ENCODE results near the gene WNT3A. TPM values are rescaled to one million over a fixed set of nuclear protein-coding genes. Genes with fewer than 3 reads are reported as not detected.

WNT3A gene
- total and polyA plus RNA-seq, 9 of the 15 experiments (the other 6 are each of a cell fraction or from before 2014, with no cell fraction given): not detected

DNA sequence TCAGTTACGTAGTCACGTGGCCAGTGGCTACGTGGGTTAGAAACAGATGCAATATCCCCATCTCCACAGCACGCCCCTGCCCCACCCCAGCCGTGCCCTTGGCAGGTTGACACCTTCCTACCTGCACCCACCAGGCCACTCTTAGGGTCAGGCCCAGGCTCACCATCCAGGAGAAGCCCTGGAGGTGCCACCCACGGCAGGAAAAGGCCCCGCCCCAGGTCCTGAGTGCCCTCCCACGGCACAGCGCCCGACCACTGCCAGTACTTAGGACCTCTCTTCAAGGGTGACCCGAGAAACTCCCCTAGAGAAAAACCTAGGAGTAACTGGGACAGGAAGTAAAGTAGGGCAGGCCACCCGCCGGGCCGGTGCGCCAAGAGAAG is 94.8 kb downstream of the WNT3A start:
- peaks cover 51% of the 10 kb centered on the region for H3K79me2 ChIP-seq (ENCODE audit: control insufficient read depth, insufficient read depth, low read length)
- no peak for ATAC-seq
- no TSS peak for BruUV-seq (replicated peaks)
- H3K4me1 ChIP-seq (replicated peaks in 1 of 2; ENCODE audit: control insufficient read depth in 2 of 2, insufficient read depth in 2 of 2, low read length in 2 of 2): peaks cover 15 to 62% of the 10 kb centered on the region in 2 experiments
- DNase-seq (ENCODE audit: extremely low read depth in 1 of 4, low spot score in 3 of 4): peak in 2 of 4 experiments; percentile 30 to 32
- TF ChIP-seq, protein P1, sequence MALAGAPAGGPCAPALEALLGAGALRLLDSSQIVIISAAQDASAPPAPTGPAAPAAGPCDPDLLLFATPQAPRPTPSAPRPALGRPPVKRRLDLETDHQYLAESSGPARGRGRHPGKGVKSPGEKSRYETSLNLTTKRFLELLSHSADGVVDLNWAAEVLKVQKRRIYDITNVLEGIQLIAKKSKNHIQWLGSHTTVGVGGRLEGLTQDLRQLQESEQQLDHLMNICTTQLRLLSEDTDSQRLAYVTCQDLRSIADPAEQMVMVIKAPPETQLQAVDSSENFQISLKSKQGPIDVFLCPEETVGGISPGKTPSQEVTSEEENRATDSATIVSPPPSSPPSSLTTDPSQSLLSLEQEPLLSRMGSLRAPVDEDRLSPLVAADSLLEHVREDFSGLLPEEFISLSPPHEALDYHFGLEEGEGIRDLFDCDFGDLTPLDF (CRISPR knock-in tag; IDR thresholded peaks at IDR 0.05): 0 out of 2 replicates have a peak, but pooled peaks have one; percentile 36
- TF ChIP-seq ZNF57 (CRISPR knock-in tag; IDR thresholded peaks at IDR 0.05) (no peak), YBX1 (IDR thresholded peaks at IDR 0.05) (no peak), ZNF232 (CRISPR knock-in tag; IDR thresholded peaks at IDR 0.05) (no peak), FOXJ2 (tag; IDR thresholded peaks at IDR 0.05) (no peak), TEAD2 (tag; IDR thresholded peaks at IDR 0.05) (no peak), ZNF133 (CRISPR knock-in tag; IDR thresholded peaks at IDR 0.05) (no peak), ERF (CRISPR knock-in tag; IDR thresholded peaks at IDR 0.05) (no peak), PPARD (CRISPR knock-in tag; IDR thresholded peaks at IDR 0.05) (no peak), ZFP36 (IDR thresholded peaks at IDR 0.05; ENCODE audit: low read depth, low read length, partially characterized antibody) (no peak), ZNF699 (CRISPR knock-in tag; IDR thresholded peaks at IDR 0.05; ENCODE audit: insufficient replicate concordance) (no peak), BDP1 (IDR thresholded peaks at IDR 0.05; ENCODE audit: insufficient read depth, insufficient read length) (no peak), RAD51 (IDR thresholded peaks at IDR 0.05; ENCODE audit: borderline replicate concordance, low read depth) (0 out of 2 replicates have a peak, but pooled peaks have one; percentile 45), HCFC1 (IDR thresholded peaks at IDR 0.05; ENCODE audit: low read depth, low read length) (no peak), RBM22 (IDR thresholded peaks at IDR 0.05; ENCODE audit: low read depth, low read length, poor library complexity, severe bottlenecking) (no peak)
- TF ChIP-seq, protein P2, sequence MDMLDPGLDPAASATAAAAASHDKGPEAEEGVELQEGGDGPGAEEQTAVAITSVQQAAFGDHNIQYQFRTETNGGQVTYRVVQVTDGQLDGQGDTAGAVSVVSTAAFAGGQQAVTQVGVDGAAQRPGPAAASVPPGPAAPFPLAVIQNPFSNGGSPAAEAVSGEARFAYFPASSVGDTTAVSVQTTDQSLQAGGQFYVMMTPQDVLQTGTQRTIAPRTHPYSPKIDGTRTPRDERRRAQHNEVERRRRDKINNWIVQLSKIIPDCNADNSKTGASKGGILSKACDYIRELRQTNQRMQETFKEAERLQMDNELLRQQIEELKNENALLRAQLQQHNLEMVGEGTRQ (CRISPR knock-in tag; IDR thresholded peaks at IDR 0.05): 0 out of 2 replicates have a peak, but pooled peaks have one; percentile 53
- TF ChIP-seq, protein P3, sequence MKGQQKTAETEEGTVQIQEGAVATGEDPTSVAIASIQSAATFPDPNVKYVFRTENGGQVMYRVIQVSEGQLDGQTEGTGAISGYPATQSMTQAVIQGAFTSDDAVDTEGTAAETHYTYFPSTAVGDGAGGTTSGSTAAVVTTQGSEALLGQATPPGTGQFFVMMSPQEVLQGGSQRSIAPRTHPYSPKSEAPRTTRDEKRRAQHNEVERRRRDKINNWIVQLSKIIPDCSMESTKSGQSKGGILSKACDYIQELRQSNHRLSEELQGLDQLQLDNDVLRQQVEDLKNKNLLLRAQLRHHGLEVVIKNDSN (CRISPR knock-in tag; IDR thresholded peaks at IDR 0.05): peak; percentile 80
- TF ChIP-seq, protein P4, sequence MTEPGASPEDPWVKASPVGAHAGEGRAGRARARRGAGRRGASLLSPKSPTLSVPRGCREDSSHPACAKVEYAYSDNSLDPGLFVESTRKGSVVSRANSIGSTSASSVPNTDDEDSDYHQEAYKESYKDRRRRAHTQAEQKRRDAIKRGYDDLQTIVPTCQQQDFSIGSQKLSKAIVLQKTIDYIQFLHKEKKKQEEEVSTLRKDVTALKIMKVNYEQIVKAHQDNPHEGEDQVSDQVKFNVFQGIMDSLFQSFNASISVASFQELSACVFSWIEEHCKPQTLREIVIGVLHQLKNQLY (CRISPR knock-in tag; conservative IDR thresholded peaks at IDR 0.05): no peak
- 0 out of 3 replicates have a peak overlapping the region, but pooled peaks have one; percentile 3 for H3K27ac ChIP-seq (ENCODE audit: extremely low read depth, low read depth, low read length)
- CTCF ChIA-PET (ENCODE audit: low intra/inter-chr PET ratio): no interaction called here
- H3K9ac ChIP-seq (ENCODE audit: insufficient read depth in 1 of 2, low read depth in 2 of 2, low read length in 2 of 2): peak overlapping the region; percentile 87 to 98; a peak in 3 of 4 replicates
- no peak overlapping the region for H2AFZ ChIP-seq (ENCODE audit: low read depth, low read length)
- peaks cover 5% of the 10 kb centered on the region; the same call in 1 of the 2 replicates for H3K9me3 ChIP-seq (replicated peaks; ENCODE audit: control insufficient read depth, insufficient read depth, low read depth, low read length)
- peak overlapping the region; percentile 100 for H3K4me3 ChIP-seq
- peak overlapping the region; percentile 94 for H3K4me2 ChIP-seq (ENCODE audit: insufficient read depth, low read length)
- intact Hi-C loops (cut with micrococcal nuclease): loop anchor here (2.0 kb wide), 1 partner anchor 17 kb away; no protein-coding TSS in a partner anchor
- H3K9me1 ChIP-seq (ENCODE audit: control insufficient read depth, insufficient read depth, low read length): peaks cover 3% of the 10 kb centered on the region
- in situ Hi-C loops (cut with MboI): no loop called here
- peaks cover 64% of the 10 kb centered on the region; the same call in 2 of the 3 replicates for H3K36me3 ChIP-seq (ENCODE audit: control insufficient read depth, insufficient read depth, low read length)
- no peaks in the 10 kb centered on the region for H3K27me3 ChIP-seq (ENCODE audit: control insufficient read depth in 2 of 2, insufficient read depth in 2 of 2, low read length in 2 of 2)
- H4K20me1 ChIP-seq (replicated peaks; ENCODE audit: control insufficient read depth, insufficient read depth, low read length): peaks cover 31% of the 10 kb centered on the region
- FAIRE-seq: no peak
- POLR2A ChIA-PET: interaction anchor here (1.1 to 6.0 kb wide), 4 partner anchors 9 to 128 kb away, joined by 3 to 92 read pairs (median 14); partner anchors contain the start of gene MRPL55
- 32% methylated on average over 15 of the region's 15 CpGs for WGBS (ENCODE audit: insufficient coverage, low coverage, missing lambda C conversion rate)
